ENCODE results near the gene MROH9.

MROH9 gene

DNA sequence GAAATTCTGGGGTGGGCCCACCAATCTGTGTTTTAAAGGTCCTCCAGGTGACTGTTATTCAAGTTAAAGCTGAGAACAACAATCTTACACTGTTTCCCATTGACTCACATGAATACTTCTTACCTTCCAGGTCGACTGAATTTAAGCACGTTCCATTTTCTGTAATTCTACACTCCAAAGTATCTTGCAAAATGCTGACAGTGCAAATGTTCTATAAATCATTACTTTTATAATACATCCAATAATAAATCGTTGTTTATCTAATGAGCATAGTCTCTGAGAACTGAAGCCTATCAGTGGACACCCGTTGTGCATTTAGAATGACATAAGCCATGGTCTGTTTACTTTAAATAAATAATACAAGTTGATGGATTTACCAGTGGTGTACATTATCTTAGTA, 79.5 kb downstream of the MROH9 start:
- no peak for TF ChIP-seq POLR2A (IDR thresholded peaks at IDR 0.05; ENCODE audit: low read length)
- no peak for TF ChIP-seq GATA1 (IDR thresholded peaks at IDR 0.05; ENCODE audit: low read depth, low read length)
- DNase-seq: no peak

DNA sequence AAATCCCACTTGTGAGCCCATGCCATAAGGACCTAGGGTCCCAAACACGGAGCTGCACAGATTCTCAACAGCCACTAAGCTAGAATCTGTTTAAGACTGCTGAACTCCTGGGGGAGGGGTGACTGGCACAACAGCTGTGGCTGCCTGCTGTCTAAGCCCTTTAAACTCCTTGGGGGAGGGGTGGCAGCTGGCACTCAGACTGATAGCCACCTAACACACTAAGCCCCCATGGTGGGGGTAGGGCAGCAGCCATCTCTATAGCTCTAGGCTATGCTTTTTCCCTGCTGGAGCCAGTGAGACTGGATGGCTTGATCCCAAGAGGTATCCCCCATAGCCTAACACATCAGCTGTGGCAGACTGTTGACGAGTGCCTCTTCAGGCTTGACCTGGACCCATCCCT, 82.1 kb downstream of the MROH9 start:
- TF ChIP-seq POLR2A (IDR thresholded peaks at IDR 0.05; ENCODE audit: low read length): no peak
- no peak for DNase-seq

DNA sequence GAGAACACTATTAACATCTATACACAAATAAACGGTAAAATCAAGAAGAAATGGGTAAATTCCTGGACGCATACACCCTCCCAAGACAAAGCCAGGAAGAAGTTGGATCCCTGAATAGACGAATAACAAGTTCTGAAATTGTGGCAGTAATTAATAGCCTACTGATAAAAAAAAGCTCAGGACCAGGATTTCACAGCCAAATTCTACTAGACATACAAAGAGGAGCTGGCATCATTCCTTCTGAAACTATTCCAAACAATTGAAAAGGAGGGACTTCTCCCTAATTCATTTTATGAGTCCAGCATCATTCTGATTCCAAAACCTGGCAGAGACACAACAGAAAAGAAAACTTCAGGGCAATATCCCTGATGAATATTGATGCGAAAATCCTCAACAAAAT, 84.6 kb downstream of the MROH9 start:
- TF ChIP-seq GATA1 (IDR thresholded peaks at IDR 0.05; ENCODE audit: low read depth, low read length) (no peak), POLR2A (IDR thresholded peaks at IDR 0.05; ENCODE audit: low read length) (no peak)
- no peak for DNase-seq

- DNase-seq: no peak
- no peak for TF ChIP-seq POLR2A (IDR thresholded peaks at IDR 0.05; ENCODE audit: low read length)
These were observed 97.7 kb downstream of the MROH9 start for GRCh38 chr1:171032822-171033702.

DNA sequence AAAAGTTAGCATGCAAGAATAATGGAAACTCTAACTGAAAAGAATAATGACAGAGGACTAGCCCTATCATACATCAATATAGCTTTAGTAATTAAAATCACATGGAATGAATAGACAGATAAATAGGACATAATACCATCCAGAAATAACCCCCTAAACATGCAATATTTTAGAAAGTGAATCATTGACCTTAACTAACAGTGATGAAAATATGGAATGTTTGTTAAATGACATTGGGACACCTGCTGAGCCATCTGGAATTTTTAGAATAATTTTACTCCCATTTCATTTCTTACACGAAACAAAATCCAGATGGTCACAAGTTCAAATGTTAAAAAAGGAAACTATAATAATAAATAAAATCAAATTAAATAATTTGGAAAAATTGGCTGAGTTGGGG, 102.3 kb downstream of the MROH9 start:
- no peak for TF ChIP-seq POLR2A (IDR thresholded peaks at IDR 0.05; ENCODE audit: low read length)
- no peak for TF ChIP-seq GATA1 (IDR thresholded peaks at IDR 0.05; ENCODE audit: low read depth, low read length)
- DNase-seq: no peak

GRCh38 chr1:171038284-171038683, 103.0 kb downstream of the MROH9 start:
- DNase-seq: no peak
- no peak for TF ChIP-seq GATA1 (IDR thresholded peaks at IDR 0.05; ENCODE audit: low read depth, low read length)
- no peak for TF ChIP-seq POLR2A (IDR thresholded peaks at IDR 0.05; ENCODE audit: low read length)

DNA sequence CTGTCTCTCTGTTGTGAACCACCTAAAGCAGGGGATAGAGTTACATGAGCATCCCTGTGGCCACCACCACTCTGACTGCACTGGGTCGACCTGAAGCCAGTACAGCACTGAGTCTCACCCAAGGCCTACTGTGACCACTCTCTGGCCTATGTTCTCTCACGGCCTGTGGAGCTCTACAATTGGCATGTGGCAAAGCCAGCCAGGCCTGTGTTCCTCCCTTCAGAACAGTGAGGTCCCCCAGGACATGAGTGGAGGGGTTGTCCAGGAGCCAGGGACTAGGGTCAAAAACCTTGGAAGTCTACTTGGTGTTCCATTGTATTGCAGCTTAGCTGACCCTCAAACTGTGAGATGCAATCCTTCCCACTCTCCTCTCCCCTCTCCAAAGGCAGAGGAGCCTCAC, 112.7 kb downstream of the MROH9 start:
- TF ChIP-seq GATA1 (IDR thresholded peaks at IDR 0.05; ENCODE audit: low read depth, low read length): no peak
- TF ChIP-seq POLR2A (IDR thresholded peaks at IDR 0.05; ENCODE audit: low read length): no peak

GRCh38 chr1:171052977-171053376, 117.6 kb downstream of the MROH9 start:
- TF ChIP-seq POLR2A (IDR thresholded peaks at IDR 0.05; ENCODE audit: low read length) (no peak), GATA1 (IDR thresholded peaks at IDR 0.05; ENCODE audit: low read depth, low read length) (no peak)
- no peak for DNase-seq

More for the DNA sequence above, 112.7 kb downstream of the MROH9 start:
- no peak for DNase-seq

GRCh38 chr1:171055966-171056643, 120.8 kb downstream of the MROH9 start:
- TF ChIP-seq POLR2A (IDR thresholded peaks at IDR 0.05; ENCODE audit: low read length): no peak
- no peak for TF ChIP-seq GATA1 (IDR thresholded peaks at IDR 0.05; ENCODE audit: low read depth, low read length)
- DNase-seq: no peak

- no peak for DNase-seq
- no peak for TF ChIP-seq GATA1 (IDR thresholded peaks at IDR 0.05; ENCODE audit: low read depth, low read length)
- no peak for TF ChIP-seq POLR2A (IDR thresholded peaks at IDR 0.05; ENCODE audit: low read length)
These were observed 126.2 kb downstream of the MROH9 start for GRCh38 chr1:171061425-171062143.

- DNase-seq: no peak
- TF ChIP-seq GATA1 (IDR thresholded peaks at IDR 0.05; ENCODE audit: low read depth, low read length) (no peak), POLR2A (IDR thresholded peaks at IDR 0.05; ENCODE audit: low read length) (no peak)
These were observed 127.6 kb downstream of the MROH9 start for GRCh38 chr1:171062902-171063301.

DNA sequence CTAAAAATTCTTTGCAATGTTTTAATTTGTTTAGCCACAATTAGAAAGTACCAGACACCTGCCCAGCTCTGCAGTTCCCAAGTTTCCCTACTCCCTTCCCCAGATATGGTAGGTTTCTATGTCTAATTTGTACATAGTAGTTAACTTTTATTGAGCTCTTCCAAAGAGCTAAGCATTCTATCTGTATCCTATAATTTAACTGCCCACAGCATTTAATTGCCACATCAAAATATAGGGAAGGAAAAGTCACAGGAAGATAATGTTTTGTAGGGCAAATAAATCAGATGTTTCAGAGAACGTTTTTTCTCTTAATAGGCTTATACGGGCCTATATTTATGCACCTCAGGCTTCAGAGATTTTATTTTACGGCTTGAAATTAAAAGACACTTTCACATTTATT, 139.7 kb downstream of the MROH9 start:
- no peak for DNase-seq
- no peak for TF ChIP-seq GATA1 (IDR thresholded peaks at IDR 0.05; ENCODE audit: low read depth, low read length)
- TF ChIP-seq POLR2A (IDR thresholded peaks at IDR 0.05; ENCODE audit: low read length): no peak

GRCh38 chr1:171081314-171081753, 146.0 kb downstream of the MROH9 start:
- TF ChIP-seq POLR2A (IDR thresholded peaks at IDR 0.05; ENCODE audit: low read length) (no peak), GATA1 (IDR thresholded peaks at IDR 0.05; ENCODE audit: low read depth, low read length) (no peak)
- DNase-seq: no peak

DNA sequence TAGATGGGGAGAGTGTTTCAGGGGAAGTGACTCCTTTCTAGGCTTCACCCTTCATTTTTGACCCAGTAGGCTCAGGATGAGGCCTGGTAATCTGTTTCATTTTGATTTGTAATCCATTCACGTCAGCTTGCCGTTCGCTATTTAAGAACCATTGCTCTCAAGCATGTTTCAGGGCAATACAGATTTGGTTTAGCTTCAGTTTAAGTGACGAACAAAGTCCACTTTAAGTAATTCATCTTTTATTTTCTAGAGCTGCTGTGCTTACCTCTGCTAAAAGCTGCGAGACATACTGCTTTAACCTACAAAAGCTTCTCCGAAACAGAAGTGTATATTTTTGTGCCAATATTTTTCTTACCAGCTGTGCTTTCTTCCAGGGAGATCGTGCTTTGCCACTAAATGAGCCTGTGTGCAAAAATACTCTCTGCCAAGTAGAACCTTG, 146.4 kb downstream of the MROH9 start:
- no peak for TF ChIP-seq POLR2A (IDR thresholded peaks at IDR 0.05; ENCODE audit: low read length)
- TF ChIP-seq GATA1 (IDR thresholded peaks at IDR 0.05; ENCODE audit: low read depth, low read length): no peak
- DNase-seq: no peak
